SU-DHL-6 (cell line): Measurements from ENCODE around the gene THY1.

Experiments used
- H2AFZ ChIP-seq: fragments of 200-600 bp; sonication (generic); 2 replicates; pipeline ENCODE4 v1.6.1; 2014; ENCODE audit warnings: low read depth, mild to moderate bottlenecking, moderate library complexity, mixed read lengths, antibody characterized with exemption, low read length; ENCODE audit not compliant: severe bottlenecking
- H3F3A ChIP-seq: fragments of 200-600 bp; shearing (Covaris generic); 2 replicates; pipeline ENCODE4 v1.6.0; 2016; ENCODE audit warnings: antibody characterized with exemption, mild to moderate bottlenecking; ENCODE audit not compliant: insufficient read depth
- H3K27ac ChIP-seq: fragments of 200-600 bp; sonication (generic); 2 replicates; pipeline ENCODE4 v1.5.1; 2016; ENCODE audit warnings: low read depth, mild to moderate bottlenecking, low read length, moderate library complexity, mixed read lengths
- H3K27me3 ChIP-seq: fragments of 200-600 bp; sonication (generic), shearing (Covaris generic); 2 replicates; pipeline ENCODE4 v1.6.0; 2014; ENCODE audit warnings: mild to moderate bottlenecking, low read length
- H3K36me3 ChIP-seq: fragments of 200-600 bp; sonication (generic); 2 replicates; pipeline ENCODE4 v1.6.1; 2014; ENCODE audit warnings: mild to moderate bottlenecking, low read length, mixed read lengths
- H3K4me2 ChIP-seq: fragments of 300-600, 200-600 bp; shearing (Covaris generic), sonication (generic); 2 replicates; pipeline ENCODE4 v1.6.0; 2014; ENCODE audit warnings: low read length, low read depth, mild to moderate bottlenecking; ENCODE audit not compliant: poor library complexity, severe bottlenecking
- H3K4me3 ChIP-seq: fragments of 200-600 bp; sonication (generic); 2 replicates; pipeline ENCODE4 v1.5.1; 2014; ENCODE audit warnings: antibody characterized with exemption, low read length, mild to moderate bottlenecking, mixed read lengths; ENCODE audit not compliant: insufficient read depth, poor library complexity, severe bottlenecking
- H3K79me2 ChIP-seq: fragments of 200-600 bp; sonication (generic); 2 replicates; pipeline ENCODE4 v1.6.1; 2014; ENCODE audit warnings: mild to moderate bottlenecking, low read length, moderate library complexity; ENCODE audit not compliant: insufficient read depth
- H3K9ac ChIP-seq: fragments of 200-600 bp; sonication (generic); 2 replicates; pipeline ENCODE4 v1.7.0; 2014; ENCODE audit warnings: mild to moderate bottlenecking, low read length
- H3K9me2 ChIP-seq: fragments of 200-600 bp; sonication (generic); replicated peaks from 2 replicates; pipeline ENCODE4 v1.6.1; 2014; ENCODE audit warnings: low read length; ENCODE audit not compliant: insufficient read depth
- H3K9me3 ChIP-seq: fragments of 200-600 bp; sonication (generic); 2 replicates; pipeline ENCODE4 v1.6.1; 2014; ENCODE audit warnings: low read length, mixed read lengths; ENCODE audit not compliant: insufficient read depth
- H4K20me1 ChIP-seq: fragments of 200-600 bp; sonication (generic); 2 replicates; pipeline ENCODE4 v1.6.1; 2014; ENCODE audit warnings: low read depth, mild to moderate bottlenecking, antibody characterized with exemption, low read length, moderate library complexity, mixed read lengths
- CTCF ChIP-seq: fragments of 200-600 bp; sonication (generic); IDR thresholded peaks from one replicate; pipeline ENCODE4 v1.5.1; 2017; ENCODE audit warnings: antibody characterized with exemption, mild to moderate bottlenecking, low read length, moderate library complexity; ENCODE audit not compliant: insufficient read depth, poor library complexity, severe bottlenecking
- EZH2phosphoT487 ChIP-seq: fragments of 200-600 bp; sonication (generic), shearing (Covaris generic); conservative IDR thresholded peaks from 2 replicates; pipeline ENCODE4 v1.6.1; 2018; ENCODE audit warnings: mild to moderate bottlenecking, antibody characterized with exemption, low read length, moderate library complexity, mixed read lengths

Gene THY1

DNA sequence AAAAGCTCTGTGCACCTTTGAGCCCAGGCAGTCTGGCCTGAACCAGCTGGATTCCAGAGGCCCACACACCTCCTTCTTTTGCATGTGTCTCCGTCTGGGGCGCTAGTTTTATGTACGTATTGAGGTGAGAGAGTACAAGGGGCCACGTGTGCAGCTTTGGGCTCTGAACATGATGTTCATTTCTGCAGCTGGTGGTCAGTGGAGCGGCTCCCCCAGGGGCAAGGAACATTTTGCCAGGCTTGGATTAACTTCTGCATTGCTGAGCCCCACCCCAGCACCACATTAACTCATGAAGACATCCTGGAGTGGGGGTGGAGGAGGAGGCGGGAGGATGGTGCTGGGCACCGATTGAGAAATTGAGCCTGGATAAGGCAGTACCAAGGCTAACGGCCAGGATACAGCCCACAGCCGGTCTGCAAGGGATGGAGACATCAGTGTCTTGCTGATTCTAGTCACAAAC lies 55.3 kb downstream of the THY1 start:
- Histone ChIP-seq H3K9me2 (no peaks in the 10 kb centered on the region), H3F3A (no peaks in the 10 kb centered on the region), H3K79me2 (no peaks in the 10 kb centered on the region), H2AFZ (no peak overlapping the region), H3K27ac (no peak overlapping the region), H3K9ac (no peak overlapping the region), H3K4me3 (no peak overlapping the region), H3K4me2 (no peak overlapping the region), H3K27me3 (no peaks in the 10 kb centered on the region), H4K20me1 (no peaks in the 10 kb centered on the region), H3K9me3 (no peaks in the 10 kb centered on the region), H3K36me3 (no peaks in the 10 kb centered on the region)
- TF ChIP-seq CTCF (no peak), EZH2phosphoT487 (no peak)
